Activated gamma-delta T cell (primary cell): ENCODE measurements around the gene SAE1.
"Not testable (repeated sequence)": the region's sequence is repeated elsewhere in the genome, so short reads cannot be mapped to it uniquely, and the experiment has no call there.

Experiments
- DNase-seq: peaks from one replicate; lab custom pipeline; 2025; lab: John Stamatoyannopoulos, UW

Gene SAE1

GRCh38 chr19:47130120-47130588 lies 481 bp upstream of the SAE1 start:
- DNase-seq = no peak

GRCh38 chr19:47132194-47132852 lies 1.7 kb downstream of the SAE1 start:
- DNase-seq = no peak

GRCh38 chr19:47133021-47133471 lies 2.4 kb downstream of the SAE1 start:
- DNase-seq = no peak

- DNase-seq = no peak
These were observed 3.9 kb downstream of the SAE1 start for GRCh38 chr19:47134545-47134944.

GRCh38 chr19:47135156-47135555 lies 4.5 kb downstream of the SAE1 start:
- DNase-seq = no peak

- not testable (repeated sequence) for DNase-seq
These were observed 10.6 kb downstream of the SAE1 start for GRCh38 chr19:47141252-47141651.

GRCh38 chr19:47141695-47142094 lies 11.1 kb downstream of the SAE1 start:
- DNase-seq = no peak

GRCh38 chr19:47142779-47143178 lies 12.1 kb downstream of the SAE1 start:
- DNase-seq = no peak

- DNase-seq = no peak
These were observed 12.9 kb downstream of the SAE1 start for GRCh38 chr19:47143322-47144073.

GRCh38 chr19:47144630-47145029 lies 14.0 kb downstream of the SAE1 start:
- no peak for DNase-seq

- no peak for DNase-seq
These were observed 15.2 kb downstream of the SAE1 start for GRCh38 chr19:47145639-47146486.

- no peak for DNase-seq
These were observed 16.3 kb downstream of the SAE1 start for GRCh38 chr19:47146920-47147319.

GRCh38 chr19:47151627-47152026 lies 21.0 kb downstream of the SAE1 start:
- DNase-seq = no peak

GRCh38 chr19:47152205-47152604 lies 21.6 kb downstream of the SAE1 start:
- no peak for DNase-seq

GRCh38 chr19:47152632-47153031 lies 22.0 kb downstream of the SAE1 start:
- DNase-seq = no peak

GRCh38 chr19:47153266-47153665 lies 22.6 kb downstream of the SAE1 start:
- no peak for DNase-seq

- DNase-seq = no peak
These were observed 24.5 kb downstream of the SAE1 start for GRCh38 chr19:47155148-47155547.

- no peak for DNase-seq
These were observed 26.3 kb downstream of the SAE1 start for GRCh38 chr19:47156861-47157430.

GRCh38 chr19:47157431-47158321 lies 27.0 kb downstream of the SAE1 start:
- no peak for DNase-seq

GRCh38 chr19:47158367-47158791 lies 27.7 kb downstream of the SAE1 start:
- DNase-seq = no peak
